GM12878 (cell line): ENCODE results near the gene CNTNAP2.

Experiments used
- EP300 ChIP-seq, 2 experiments: fragments of 150-350 bp in 1 of 2; IDR thresholded peaks; 2 replicates each; pipeline ENCODE4 v1.6.1; 2011 to 2012; ENCODE audit warnings: low read depth in 2 of 2, low read length in 2 of 2, borderline replicate concordance in 1 of 2, improper control_type of control experiment in 1 of 2, inconsistent platforms in 1 of 2; ENCODE audit not compliant: control insufficient read depth in 1 of 2
- LARP7 ChIP-seq: fragments of 450-650 bp; IDR thresholded peaks from 2 replicates; pipeline ENCODE4 v1.6.1; 2017; ENCODE audit warnings: mild to moderate bottlenecking
- TCF3 ChIP-seq: IDR thresholded peaks from 2 replicates; pipeline ENCODE4 v1.6.1; 2012; ENCODE audit warnings: low read depth, mild to moderate bottlenecking, low read length, borderline replicate concordance; ENCODE audit not compliant: insufficient read depth
- YY1 ChIP-seq: IDR thresholded peaks from 2 replicates; pipeline ENCODE4 v1.6.1; 2011; ENCODE audit warnings: low read depth, mild to moderate bottlenecking, low read length
- TF ChIP-seq, protein P1 (sequence below), 3 experiments: IDR thresholded peaks in 2 of 3; conservative IDR thresholded peaks in 1 of 3; 2 replicates each; pipeline ENCODE4 v1.5.1; 2011; ENCODE audit warnings: low read depth in 3 of 3, low read length in 3 of 3, mild to moderate bottlenecking in 3 of 3, control low read depth in 2 of 3, moderate library complexity in 2 of 3, inconsistent platforms in 1 of 3, mixed read lengths in 1 of 3; ENCODE audit not compliant: control insufficient read depth in 2 of 3, insufficient read depth in 1 of 3; ENCODE audit errors: extremely low read depth in 1 of 3

DNA sequence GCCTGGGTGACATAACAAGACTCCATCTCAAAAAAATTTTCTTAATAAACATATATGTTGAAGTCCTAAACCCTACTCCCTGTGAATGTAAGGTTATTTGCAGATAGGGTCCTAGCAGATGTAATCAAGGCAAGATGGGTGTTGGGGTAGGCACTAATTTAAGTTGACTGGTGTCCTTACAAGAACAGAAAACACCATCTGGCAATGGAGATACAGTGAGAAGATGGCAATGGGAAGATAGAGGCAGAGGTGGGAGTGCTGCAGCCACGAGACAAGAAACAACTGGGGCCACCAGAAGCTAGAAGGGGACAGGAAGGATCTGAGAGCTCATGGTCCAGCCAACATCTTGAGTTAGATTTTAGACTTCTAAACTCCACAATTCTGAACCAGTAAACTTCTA lies 606.4 kb downstream of the CNTNAP2 start:
- TF ChIP-seq, protein P1, sequence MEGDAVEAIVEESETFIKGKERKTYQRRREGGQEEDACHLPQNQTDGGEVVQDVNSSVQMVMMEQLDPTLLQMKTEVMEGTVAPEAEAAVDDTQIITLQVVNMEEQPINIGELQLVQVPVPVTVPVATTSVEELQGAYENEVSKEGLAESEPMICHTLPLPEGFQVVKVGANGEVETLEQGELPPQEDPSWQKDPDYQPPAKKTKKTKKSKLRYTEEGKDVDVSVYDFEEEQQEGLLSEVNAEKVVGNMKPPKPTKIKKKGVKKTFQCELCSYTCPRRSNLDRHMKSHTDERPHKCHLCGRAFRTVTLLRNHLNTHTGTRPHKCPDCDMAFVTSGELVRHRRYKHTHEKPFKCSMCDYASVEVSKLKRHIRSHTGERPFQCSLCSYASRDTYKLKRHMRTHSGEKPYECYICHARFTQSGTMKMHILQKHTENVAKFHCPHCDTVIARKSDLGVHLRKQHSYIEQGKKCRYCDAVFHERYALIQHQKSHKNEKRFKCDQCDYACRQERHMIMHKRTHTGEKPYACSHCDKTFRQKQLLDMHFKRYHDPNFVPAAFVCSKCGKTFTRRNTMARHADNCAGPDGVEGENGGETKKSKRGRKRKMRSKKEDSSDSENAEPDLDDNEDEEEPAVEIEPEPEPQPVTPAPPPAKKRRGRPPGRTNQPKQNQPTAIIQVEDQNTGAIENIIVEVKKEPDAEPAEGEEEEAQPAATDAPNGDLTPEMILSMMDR (IDR thresholded peaks at IDR 0.05 in 2 of 3, conservative IDR thresholded peaks at IDR 0.05 in 1 of 3; ENCODE audit: control insufficient read depth in 2 of 3, extremely low read depth in 1 of 3, insufficient read depth in 1 of 3, low read depth in 3 of 3, low read length in 3 of 3), result no peak
- TF ChIP-seq TCF3 (no peak), LARP7 (no peak), YY1 (no peak), EP300 (IDR thresholded peaks at IDR 0.05; ENCODE audit: borderline replicate concordance in 1 of 2, control insufficient read depth in 1 of 2, low read depth in 2 of 2, low read length in 2 of 2) (no peak)
